ENCODE results near the gene SH3BP2. TPM values are rescaled to one million over a fixed set of nuclear protein-coding genes. Genes with fewer than 3 reads are reported as not detected.
"Not testable (repeated sequence)": the region's sequence is repeated elsewhere in the genome, so short reads cannot be mapped to it uniquely, and the experiment has no call there.

SH3BP2 gene
- total RNA-seq, 1 donor from 2014 or later, result 43.2 TPM

- intact Hi-C loops (cut with micrococcal nuclease), result no loop called here
- TF ChIP-seq, protein P1, sequence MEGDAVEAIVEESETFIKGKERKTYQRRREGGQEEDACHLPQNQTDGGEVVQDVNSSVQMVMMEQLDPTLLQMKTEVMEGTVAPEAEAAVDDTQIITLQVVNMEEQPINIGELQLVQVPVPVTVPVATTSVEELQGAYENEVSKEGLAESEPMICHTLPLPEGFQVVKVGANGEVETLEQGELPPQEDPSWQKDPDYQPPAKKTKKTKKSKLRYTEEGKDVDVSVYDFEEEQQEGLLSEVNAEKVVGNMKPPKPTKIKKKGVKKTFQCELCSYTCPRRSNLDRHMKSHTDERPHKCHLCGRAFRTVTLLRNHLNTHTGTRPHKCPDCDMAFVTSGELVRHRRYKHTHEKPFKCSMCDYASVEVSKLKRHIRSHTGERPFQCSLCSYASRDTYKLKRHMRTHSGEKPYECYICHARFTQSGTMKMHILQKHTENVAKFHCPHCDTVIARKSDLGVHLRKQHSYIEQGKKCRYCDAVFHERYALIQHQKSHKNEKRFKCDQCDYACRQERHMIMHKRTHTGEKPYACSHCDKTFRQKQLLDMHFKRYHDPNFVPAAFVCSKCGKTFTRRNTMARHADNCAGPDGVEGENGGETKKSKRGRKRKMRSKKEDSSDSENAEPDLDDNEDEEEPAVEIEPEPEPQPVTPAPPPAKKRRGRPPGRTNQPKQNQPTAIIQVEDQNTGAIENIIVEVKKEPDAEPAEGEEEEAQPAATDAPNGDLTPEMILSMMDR (IDR thresholded peaks at IDR 0.05), result no peak
- no peak for DNase-seq
- Mint-ChIP-seq H3K9me3 (no peaks in the 10 kb centered on the region), H3K4me1 (peaks cover 13% of the 10 kb centered on the region), H3K4me3 (no peak overlapping the region), H3K36me3 (ENCODE audit: low read depth) (no peaks in the 10 kb centered on the region), H3K27ac (peak overlapping the region; percentile 33), H3K27me3 (no peaks in the 10 kb centered on the region)
- ATAC-seq (ENCODE audit: low read depth), result no peak
- CTCF ChIA-PET, result no interaction called here
- POLR2A ChIA-PET, result interaction anchor here (0.9 to 1.5 kb wide), 2 partner anchors 14 to 25 kb away, joined by 3 to 4 read pairs; no protein-coding TSS in a partner anchor
These were observed 21.6 kb upstream of the SH3BP2 start for GRCh38 chr4:2771264-2771663.

DNA sequence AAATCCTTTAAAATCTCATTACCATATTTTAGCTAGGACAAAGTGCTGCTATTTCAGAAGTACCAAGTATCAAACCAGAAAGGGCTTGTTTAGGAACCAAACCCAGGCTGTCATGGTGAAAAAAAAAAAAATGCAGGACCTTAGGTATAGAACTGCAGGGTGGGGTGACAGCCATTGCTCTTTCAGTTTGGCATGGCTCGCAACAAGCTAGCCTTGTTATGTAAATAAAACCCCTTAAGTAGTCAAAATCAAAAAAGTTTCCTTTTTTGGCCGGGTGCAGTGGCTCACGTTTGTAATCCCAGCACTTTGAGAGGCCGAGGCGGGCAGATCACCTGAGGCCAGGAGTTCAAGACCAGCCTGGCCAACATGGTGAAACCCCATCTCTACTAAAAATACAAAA, 12.2 kb upstream of the SH3BP2 start:
- ChIA-PET CTCF (interaction anchor here (1.0 kb wide), 1 partner anchor 14 kb away, joined by 3 read pairs; no protein-coding TSS in a partner anchor), POLR2A (interaction anchor here (0.5 to 0.7 kb wide), 2 partner anchors 90 to 160 kb away, joined by 3 read pairs; no protein-coding TSS in a partner anchor)
- H3K9me3 Mint-ChIP-seq; ATAC-seq (ENCODE audit: low read depth); H3K4me3 Mint-ChIP-seq; H3K36me3 Mint-ChIP-seq (ENCODE audit: low read depth); H3K4me1 Mint-ChIP-seq; H3K27ac Mint-ChIP-seq; H3K27me3 Mint-ChIP-seq; DNase-seq; intact Hi-C loops (cut with micrococcal nuclease): not testable (repeated sequence)

- Mint-ChIP-seq H3K4me3 (no peak overlapping the region), H3K36me3 (ENCODE audit: low read depth) (peaks cover 1% of the 10 kb centered on the region), H3K27me3 (no peaks in the 10 kb centered on the region), H3K4me1 (peaks cover 20% of the 10 kb centered on the region), H3K9me3 (peaks cover 9% of the 10 kb centered on the region), H3K27ac (no peak overlapping the region)
- intact Hi-C loops (cut with micrococcal nuclease), result no loop called here
- TF ChIP-seq, protein P1 (IDR thresholded peaks at IDR 0.05), result no peak
- ChIA-PET POLR2A (interaction anchor here (0.7 to 6.5 kb wide), 2 partner anchors 30 to 839 kb away, joined by 4 to 47 read pairs; no protein-coding TSS in a partner anchor), CTCF (no interaction called here)
- ATAC-seq (ENCODE audit: low read depth), result no peak
- DNase-seq, result no peak
These were observed 11.0 kb upstream of the SH3BP2 start for GRCh38 chr4:2781911-2782310.

DNA sequence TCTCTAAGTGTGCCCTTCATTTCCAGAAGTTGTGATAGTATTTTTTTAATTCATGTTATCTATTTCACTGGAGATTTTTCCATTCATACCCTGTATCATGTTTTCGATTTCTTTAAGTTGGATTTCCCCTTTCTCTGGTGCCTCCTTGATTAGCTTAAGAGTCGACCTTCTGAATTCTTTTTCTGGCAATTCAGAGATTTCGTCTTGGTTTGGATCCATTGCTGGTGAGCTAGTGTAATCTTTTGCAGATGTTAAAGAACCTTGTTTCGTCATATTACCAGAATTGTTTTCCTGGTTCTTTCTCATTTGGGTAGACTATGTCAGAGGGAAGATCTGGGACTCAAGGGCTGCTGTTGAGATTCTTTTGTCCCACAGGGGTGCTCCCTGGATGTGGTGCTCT, 9.1 kb upstream of the SH3BP2 start:
- H3K36me3 Mint-ChIP-seq (ENCODE audit: low read depth), result peaks cover 1% of the 10 kb centered on the region
- ATAC-seq (ENCODE audit: low read depth), result no peak
- peaks cover 39% of the 10 kb centered on the region for H3K4me1 Mint-ChIP-seq
- ChIA-PET POLR2A (interaction anchor here (1.3 to 6.5 kb wide), 2 partner anchors 16 to 28 kb away, joined by 3 to 47 read pairs; no protein-coding TSS in a partner anchor), CTCF (no interaction called here)
- intact Hi-C loops (cut with micrococcal nuclease), result no loop called here
- TF ChIP-seq, protein P1 (IDR thresholded peaks at IDR 0.05), result no peak
- peaks cover 9% of the 10 kb centered on the region for H3K9me3 Mint-ChIP-seq
- no peak overlapping the region for H3K4me3 Mint-ChIP-seq
- DNase-seq, result no peak
- H3K27me3 Mint-ChIP-seq, result no peaks in the 10 kb centered on the region
- H3K27ac Mint-ChIP-seq, result no peak overlapping the region

- peaks cover 9% of the 10 kb centered on the region for H3K9me3 Mint-ChIP-seq
- intact Hi-C loops (cut with micrococcal nuclease), result loop anchor here (1.0 to 2.0 kb wide), 4 partner anchors 21 to 65 kb away; no protein-coding TSS in a partner anchor
- peaks cover 55% of the 10 kb centered on the region for H3K4me1 Mint-ChIP-seq
- peak overlapping the region; percentile 93 for H3K27ac Mint-ChIP-seq
- TF ChIP-seq, protein P1 (IDR thresholded peaks at IDR 0.05), result no peak
- no peak for DNase-seq
- ChIA-PET CTCF (interaction anchor here (1.7 kb wide), 1 partner anchor 27 kb away, joined by 5 read pairs; no protein-coding TSS in a partner anchor), POLR2A (interaction anchor here (0.5 to 6.5 kb wide), 29 partner anchors 9 to 317 kb away, joined by 3 to 80 read pairs (median 4); partner anchors contain the start of gene RNF4)
- H3K36me3 Mint-ChIP-seq (ENCODE audit: low read depth), result peaks cover 1% of the 10 kb centered on the region
- no peak overlapping the region for H3K4me3 Mint-ChIP-seq
- no peaks in the 10 kb centered on the region for H3K27me3 Mint-ChIP-seq
- peak; percentile 38 for ATAC-seq (ENCODE audit: low read depth)
These were observed 7.3 kb upstream of the SH3BP2 start for GRCh38 chr4:2785613-2786012.

All from activated B cell treated with CpG ODN at 0.5 μM for 24 hours (primary cell).